ENCODE data around the gene PTGDS. TPM values are rescaled to one million over a fixed set of nuclear protein-coding genes. Genes with fewer than 3 reads are reported as not detected.

The PTGDS gene
- total RNA-seq, 2 donors from 2014 or later, result 13.8 to 22.1 TPM

DNA sequence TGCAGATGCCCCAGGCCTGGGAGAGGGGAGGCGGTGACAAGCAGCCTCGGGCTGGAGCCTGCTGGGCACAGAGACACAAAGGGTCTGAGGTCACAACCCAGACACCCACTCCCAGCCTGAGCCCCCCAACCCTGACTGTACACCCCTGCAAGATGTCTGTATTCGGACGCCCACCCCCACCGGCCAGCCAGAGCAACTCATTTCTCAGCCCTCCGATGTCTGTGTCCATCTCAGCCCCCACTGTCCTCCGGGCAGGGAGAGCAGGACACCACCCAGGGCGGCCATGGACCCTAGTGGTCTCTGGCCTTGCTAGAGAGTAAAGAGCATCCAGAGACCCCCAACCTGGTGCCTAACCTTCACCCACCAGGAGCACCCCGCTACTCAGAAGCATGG lies 21.4 kb upstream of the PTGDS start:
- H3K27me3 ChIP-seq (ENCODE audit: control insufficient read depth, insufficient read depth, low read length, poor library complexity, severe bottlenecking), result no peaks in the 10 kb centered on the region
- 80 to 90% methylated on average over 2 to 9 of the region's 9 CpGs for WGBS, 2 experiments (ENCODE audit: insufficient coverage in 1 of 2, insufficient read length in 1 of 2)
- no peaks in the 10 kb centered on the region for H3K4me1 Mint-ChIP-seq
- no peak for DNase-seq
- no peak overlapping the region for H3K27ac ChIP-seq (ENCODE audit: low read depth, low read length)
- no peak overlapping the region for H3K4me3 ChIP-seq (ENCODE audit: low read length)
- H3K9ac ChIP-seq (ENCODE audit: extremely low read depth, low read length, poor library complexity, severe bottlenecking), result no peak overlapping the region
- no peaks in the 10 kb centered on the region for H3K9me3 ChIP-seq (ENCODE audit: control insufficient read depth, low read length)
- peaks cover 4% of the 10 kb centered on the region for H3K27me3 Mint-ChIP-seq (ENCODE audit: insufficient read depth)
- H3K36me3 Mint-ChIP-seq (ENCODE audit: low read depth), result no peaks in the 10 kb centered on the region
- TF ChIP-seq CTCF (conservative IDR thresholded peaks at IDR 0.05), result no peak
- no peaks in the 10 kb centered on the region for H3K9me3 Mint-ChIP-seq
- H3K4me1 ChIP-seq (ENCODE audit: control insufficient read depth, insufficient read depth, low read length), result no peaks in the 10 kb centered on the region
- H3K4me3 Mint-ChIP-seq, result no peak overlapping the region
- no peaks in the 10 kb centered on the region for H3K36me3 ChIP-seq (ENCODE audit: control insufficient read depth, insufficient read depth, low read length)
- H3K27ac Mint-ChIP-seq, result no peak overlapping the region

GRCh38 chr9:136956604-136957003 lies 20.7 kb upstream of the PTGDS start:
- Histone ChIP-seq H3K27ac (ENCODE audit: low read depth, low read length) (no peak overlapping the region), H3K9me3 (ENCODE audit: control insufficient read depth, low read length) (no peaks in the 10 kb centered on the region), H3K27me3 (ENCODE audit: control insufficient read depth, insufficient read depth, low read length, poor library complexity, severe bottlenecking) (no peaks in the 10 kb centered on the region), H3K4me1 (ENCODE audit: control insufficient read depth, insufficient read depth, low read length) (no peaks in the 10 kb centered on the region), H3K4me3 (ENCODE audit: low read length) (no peak overlapping the region), H3K36me3 (ENCODE audit: control insufficient read depth, insufficient read depth, low read length) (no peaks in the 10 kb centered on the region), H3K9ac (ENCODE audit: extremely low read depth, low read length, poor library complexity, severe bottlenecking) (no peak overlapping the region)
- Mint-ChIP-seq H3K36me3 (ENCODE audit: low read depth) (no peaks in the 10 kb centered on the region), H3K27ac (no peak overlapping the region), H3K4me1 (no peaks in the 10 kb centered on the region), H3K9me3 (no peaks in the 10 kb centered on the region), H3K27me3 (ENCODE audit: insufficient read depth) (peaks cover 4% of the 10 kb centered on the region), H3K4me3 (no peak overlapping the region)
- DNase-seq, result no peak
- WGBS, 2 experiments (ENCODE audit: insufficient coverage in 1 of 2, insufficient read length in 1 of 2), result 91 to 100% methylated on average over 2 to 4 of the region's 4 CpGs
- no peak for TF ChIP-seq CTCF (conservative IDR thresholded peaks at IDR 0.05)

DNA sequence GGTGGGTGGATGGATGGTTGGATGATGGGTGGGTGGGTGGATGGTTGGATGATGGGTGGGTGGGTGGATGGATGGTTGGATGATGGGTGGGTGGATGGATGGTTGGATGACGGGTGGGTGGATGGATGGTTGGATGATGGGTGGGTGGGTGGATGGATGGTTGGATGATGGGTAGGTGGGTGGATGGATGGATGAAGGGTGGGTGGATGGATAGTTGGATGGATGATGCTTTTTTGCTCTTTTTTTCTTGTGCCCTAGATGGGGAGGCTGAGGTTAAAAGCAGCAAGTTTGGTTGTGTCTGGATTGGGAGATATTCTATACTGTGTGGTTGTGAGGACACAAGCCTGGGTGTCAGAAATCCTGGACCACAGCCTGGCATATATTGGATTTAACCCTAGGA lies 19.8 kb upstream of the PTGDS start:
- Histone ChIP-seq H3K27ac (ENCODE audit: low read depth, low read length) (no peak overlapping the region), H3K4me1 (ENCODE audit: control insufficient read depth, insufficient read depth, low read length) (no peaks in the 10 kb centered on the region), H3K36me3 (ENCODE audit: control insufficient read depth, insufficient read depth, low read length) (no peaks in the 10 kb centered on the region), H3K9ac (ENCODE audit: extremely low read depth, low read length, poor library complexity, severe bottlenecking) (no peak overlapping the region), H3K4me3 (ENCODE audit: low read length) (no peak overlapping the region), H3K9me3 (ENCODE audit: control insufficient read depth, low read length) (no peaks in the 10 kb centered on the region), H3K27me3 (ENCODE audit: control insufficient read depth, insufficient read depth, low read length, poor library complexity, severe bottlenecking) (no peaks in the 10 kb centered on the region)
- Mint-ChIP-seq H3K27me3 (ENCODE audit: insufficient read depth) (peaks cover 4% of the 10 kb centered on the region), H3K4me1 (no peaks in the 10 kb centered on the region), H3K9me3 (no peaks in the 10 kb centered on the region), H3K36me3 (ENCODE audit: low read depth) (no peaks in the 10 kb centered on the region), H3K4me3 (no peak overlapping the region), H3K27ac (no peak overlapping the region)
- no peak for DNase-seq
- WGBS, 2 experiments (ENCODE audit: insufficient coverage in 1 of 2, insufficient read length in 1 of 2), result 91% methylated on average over 1 of the region's 1 CpG; no CpG with 5 or more reads in 1 of the 2 experiments
- TF ChIP-seq CTCF (conservative IDR thresholded peaks at IDR 0.05), result no peak

Data from endodermal cell (in vitro differentiated cells).